HL-60 (cell line): ENCODE measurements around the gene SLC38A2.

Source experiments
- DNase-seq, 2 experiments: peaks; one replicate each; pipeline ENCODE4 v3.0.0-alpha.2; 2010 to 2020; ENCODE audit warnings: low read depth in 1 of 2, low spot score in 1 of 2
- H3K27ac ChIP-seq: fragments of 250-450 bp; sonication (Bioruptor Pico); replicated peaks from 2 replicates; pipeline ENCODE4 v1.5.1; 2020; ENCODE audit warnings: mild to moderate bottlenecking, moderate library complexity
- H3K27me3 ChIP-seq: fragments of 250-450 bp; sonication (Bioruptor Pico); 2 replicates; pipeline ENCODE4 v1.5.1; 2021; ENCODE audit warnings: mild to moderate bottlenecking, moderate library complexity; ENCODE audit not compliant: insufficient read depth, poor library complexity, severe bottlenecking
- H3K4me3 ChIP-seq: replicated peaks from 2 replicates; pipeline ENCODE4 v1.5.1; 2011; ENCODE audit warnings: mild to moderate bottlenecking, control low read depth, low read length; ENCODE audit not compliant: insufficient read depth
- GABPA ChIP-seq: IDR thresholded peaks from 2 replicates; pipeline ENCODE4 v1.6.1; 2012; ENCODE audit warnings: low read depth
- POLR2AphosphoS5 ChIP-seq: IDR thresholded peaks from 2 replicates; pipeline ENCODE4 v1.6.1; 2012; ENCODE audit warnings: low read depth
- SPI1 ChIP-seq: IDR thresholded peaks from 2 replicates; pipeline ENCODE4 v1.6.1; 2012; ENCODE audit warnings: low read depth, mild to moderate bottlenecking, borderline replicate concordance
- TF ChIP-seq, protein P1 (sequence below): IDR thresholded peaks from one replicate; pipeline ENCODE4 v1.5.1; 2011; ENCODE audit warnings: low read length, control low read depth, inconsistent platforms; ENCODE audit not compliant: insufficient read depth
- TF ChIP-seq, protein P2 (sequence below): IDR thresholded peaks from 2 replicates; pipeline ENCODE4 v1.6.1; 2012; ENCODE audit warnings: low read depth; ENCODE audit not compliant: insufficient replicate concordance

The SLC38A2 gene

DNA sequence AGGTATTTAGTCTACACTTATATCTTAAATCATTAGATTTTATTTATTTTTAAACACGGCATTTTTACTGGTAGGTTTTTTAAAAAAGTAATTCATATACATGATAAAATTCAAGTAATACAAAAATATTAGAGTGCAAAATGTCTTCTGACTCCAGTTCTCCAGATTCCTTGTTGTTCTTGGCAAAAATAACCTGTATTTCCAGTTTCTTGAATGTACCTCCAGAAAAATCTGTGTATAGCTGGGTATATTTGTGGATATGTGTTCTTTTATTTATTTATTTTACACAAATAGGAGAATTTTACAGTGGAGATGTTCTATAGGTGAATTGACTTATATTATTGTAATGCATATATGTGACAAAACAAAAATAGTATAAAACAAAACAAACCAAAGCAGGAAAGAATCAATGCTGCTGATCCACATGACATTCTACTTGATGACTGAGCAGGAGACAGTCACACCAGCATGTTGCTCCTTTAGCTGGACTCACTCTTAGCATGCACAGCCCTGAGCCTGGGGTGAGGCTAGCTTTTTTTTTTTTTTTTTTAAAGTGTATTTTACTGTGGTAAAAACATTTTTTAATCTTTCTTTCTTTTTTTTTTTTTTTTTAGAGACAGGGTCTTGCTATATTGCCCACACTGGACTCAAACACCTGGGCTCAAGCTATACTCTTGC is 42.2 kb upstream of the SLC38A2 start:
- no peak overlapping the region for H3K27ac ChIP-seq
- TF ChIP-seq GABPA: no peak
- no peak for TF ChIP-seq POLR2AphosphoS5
- TF ChIP-seq, protein P1, sequence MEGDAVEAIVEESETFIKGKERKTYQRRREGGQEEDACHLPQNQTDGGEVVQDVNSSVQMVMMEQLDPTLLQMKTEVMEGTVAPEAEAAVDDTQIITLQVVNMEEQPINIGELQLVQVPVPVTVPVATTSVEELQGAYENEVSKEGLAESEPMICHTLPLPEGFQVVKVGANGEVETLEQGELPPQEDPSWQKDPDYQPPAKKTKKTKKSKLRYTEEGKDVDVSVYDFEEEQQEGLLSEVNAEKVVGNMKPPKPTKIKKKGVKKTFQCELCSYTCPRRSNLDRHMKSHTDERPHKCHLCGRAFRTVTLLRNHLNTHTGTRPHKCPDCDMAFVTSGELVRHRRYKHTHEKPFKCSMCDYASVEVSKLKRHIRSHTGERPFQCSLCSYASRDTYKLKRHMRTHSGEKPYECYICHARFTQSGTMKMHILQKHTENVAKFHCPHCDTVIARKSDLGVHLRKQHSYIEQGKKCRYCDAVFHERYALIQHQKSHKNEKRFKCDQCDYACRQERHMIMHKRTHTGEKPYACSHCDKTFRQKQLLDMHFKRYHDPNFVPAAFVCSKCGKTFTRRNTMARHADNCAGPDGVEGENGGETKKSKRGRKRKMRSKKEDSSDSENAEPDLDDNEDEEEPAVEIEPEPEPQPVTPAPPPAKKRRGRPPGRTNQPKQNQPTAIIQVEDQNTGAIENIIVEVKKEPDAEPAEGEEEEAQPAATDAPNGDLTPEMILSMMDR: no peak
- TF ChIP-seq, protein P2, sequence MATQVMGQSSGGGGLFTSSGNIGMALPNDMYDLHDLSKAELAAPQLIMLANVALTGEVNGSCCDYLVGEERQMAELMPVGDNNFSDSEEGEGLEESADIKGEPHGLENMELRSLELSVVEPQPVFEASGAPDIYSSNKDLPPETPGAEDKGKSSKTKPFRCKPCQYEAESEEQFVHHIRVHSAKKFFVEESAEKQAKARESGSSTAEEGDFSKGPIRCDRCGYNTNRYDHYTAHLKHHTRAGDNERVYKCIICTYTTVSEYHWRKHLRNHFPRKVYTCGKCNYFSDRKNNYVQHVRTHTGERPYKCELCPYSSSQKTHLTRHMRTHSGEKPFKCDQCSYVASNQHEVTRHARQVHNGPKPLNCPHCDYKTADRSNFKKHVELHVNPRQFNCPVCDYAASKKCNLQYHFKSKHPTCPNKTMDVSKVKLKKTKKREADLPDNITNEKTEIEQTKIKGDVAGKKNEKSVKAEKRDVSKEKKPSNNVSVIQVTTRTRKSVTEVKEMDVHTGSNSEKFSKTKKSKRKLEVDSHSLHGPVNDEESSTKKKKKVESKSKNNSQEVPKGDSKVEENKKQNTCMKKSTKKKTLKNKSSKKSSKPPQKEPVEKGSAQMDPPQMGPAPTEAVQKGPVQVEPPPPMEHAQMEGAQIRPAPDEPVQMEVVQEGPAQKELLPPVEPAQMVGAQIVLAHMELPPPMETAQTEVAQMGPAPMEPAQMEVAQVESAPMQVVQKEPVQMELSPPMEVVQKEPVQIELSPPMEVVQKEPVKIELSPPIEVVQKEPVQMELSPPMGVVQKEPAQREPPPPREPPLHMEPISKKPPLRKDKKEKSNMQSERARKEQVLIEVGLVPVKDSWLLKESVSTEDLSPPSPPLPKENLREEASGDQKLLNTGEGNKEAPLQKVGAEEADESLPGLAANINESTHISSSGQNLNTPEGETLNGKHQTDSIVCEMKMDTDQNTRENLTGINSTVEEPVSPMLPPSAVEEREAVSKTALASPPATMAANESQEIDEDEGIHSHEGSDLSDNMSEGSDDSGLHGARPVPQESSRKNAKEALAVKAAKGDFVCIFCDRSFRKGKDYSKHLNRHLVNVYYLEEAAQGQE: no peak
- no peak for TF ChIP-seq SPI1
- no peak overlapping the region for H3K4me3 ChIP-seq
- no peaks in the 10 kb centered on the region for H3K27me3 ChIP-seq
- DNase-seq: no peak

DNA sequence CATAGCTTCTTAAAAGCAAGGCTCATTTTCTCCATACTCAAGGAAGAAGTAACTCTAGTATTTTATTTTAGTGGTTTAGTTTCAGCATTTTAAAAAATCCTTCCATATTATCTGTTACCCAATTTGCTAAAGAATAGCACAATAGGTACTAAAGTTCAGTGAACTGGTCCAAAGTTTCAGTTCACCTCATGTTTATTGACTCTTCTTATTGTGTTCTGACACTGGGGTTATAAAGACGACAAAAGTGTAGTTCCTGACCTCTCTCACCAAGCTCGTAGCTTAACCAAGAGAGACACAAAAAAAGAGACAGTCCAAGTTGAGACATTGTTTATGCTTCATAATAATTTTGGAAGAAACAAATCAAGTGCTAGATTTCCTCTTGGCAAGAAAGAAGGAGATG is 40.8 kb upstream of the SLC38A2 start:
- DNase-seq: no peak
- Histone ChIP-seq H3K27me3 (no peaks in the 10 kb centered on the region), H3K4me3 (no peak overlapping the region), H3K27ac (no peak overlapping the region)
- TF ChIP-seq GABPA (no peak), SPI1 (no peak)
- TF ChIP-seq, protein P1: no peak

DNA sequence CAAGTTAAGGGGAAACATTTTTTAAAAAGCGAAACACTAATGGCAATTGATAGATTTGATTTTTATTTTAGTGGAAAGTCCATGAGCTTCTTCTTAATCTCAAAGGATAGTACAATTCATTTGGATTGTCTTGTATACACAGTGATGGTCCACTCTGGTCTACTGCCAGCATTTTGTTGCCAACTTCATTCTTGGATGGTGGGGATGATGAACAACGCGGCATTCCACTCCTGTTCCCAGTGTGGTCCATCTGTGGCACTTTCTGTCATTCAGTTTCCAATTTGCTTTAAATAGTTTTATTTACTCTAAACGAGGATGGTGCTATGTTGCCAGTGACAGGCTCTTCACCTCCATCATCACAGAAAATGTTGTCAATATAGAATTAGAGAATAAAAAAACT is 40.3 kb upstream of the SLC38A2 start:
- DNase-seq: no peak
- TF ChIP-seq SPI1: no peak
- TF ChIP-seq, protein P1: no peak
- TF ChIP-seq GABPA: no peak
- TF ChIP-seq, protein P2: no peak
- TF ChIP-seq POLR2AphosphoS5: no peak
- Histone ChIP-seq H3K27me3 (no peaks in the 10 kb centered on the region), H3K4me3 (no peak overlapping the region), H3K27ac (no peak overlapping the region)

DNA sequence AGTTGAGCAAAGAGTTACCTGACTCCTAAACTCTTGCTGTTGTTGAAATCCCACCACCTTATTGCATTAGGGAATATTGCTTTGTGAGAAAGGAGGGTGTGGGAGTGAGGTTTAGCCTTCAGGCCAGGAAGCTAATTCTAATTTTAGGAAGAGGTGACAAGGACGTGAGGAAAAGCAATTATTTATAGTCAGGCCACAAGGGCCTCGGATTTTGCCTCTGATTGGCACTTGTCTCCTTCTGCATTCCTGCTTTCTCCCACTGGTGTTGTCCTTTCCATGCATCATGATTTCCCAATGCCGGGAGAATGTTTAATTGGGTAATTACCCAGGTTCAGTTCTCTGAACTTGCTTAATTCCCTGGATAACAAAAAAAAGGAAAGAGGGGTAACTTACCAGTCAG is 37.9 kb upstream of the SLC38A2 start:
- Histone ChIP-seq H3K27me3 (no peaks in the 10 kb centered on the region), H3K4me3 (no peak overlapping the region), H3K27ac (no peak overlapping the region)
- DNase-seq: no peak
- TF ChIP-seq GABPA: no peak
- TF ChIP-seq, protein P2: no peak
- TF ChIP-seq, protein P1: no peak
- no peak for TF ChIP-seq SPI1
- TF ChIP-seq POLR2AphosphoS5: no peak
